SK-N-SH (cell line): Measurements from ENCODE around the gene RND2. TPM values are rescaled to one million over a fixed set of nuclear protein-coding genes. Genes with fewer than 3 reads are reported as not detected.
A peak's percentile ranks its signal among the peaks of the same experiment; 100 is the strongest.

ENCODE experiments used
- CTCF ChIA-PET: fragments of 300-600, 350-600 bp; formaldehyde crosslinking; extraction: SDS; loops from one replicate; lab custom pipeline; 2021; lab: Yijun Ruan, JAX
- POLR2A ChIA-PET: fragments of 350-600 bp; sonication (Branson Sonifier 250); formaldehyde crosslinking; extraction: SDS; loops from one replicate; lab custom pipeline; 2020; ENCODE audit warnings: antibody characterized with exemption, inconsistent platforms; lab: Yijun Ruan, JAX
- DNase-seq: peaks from one replicate; pipeline ENCODE4 v3.0.0; 2012
- H2AFZ ChIP-seq: fragments of 200-600 bp; sonication (generic); 2 replicates; pipeline ENCODE4 v1.8.1; 2016; ENCODE audit warnings: antibody characterized with exemption, mild to moderate bottlenecking, low read depth
- H3F3A ChIP-seq: fragments of 200-600 bp; sonication (generic); replicated peaks from 2 replicates; pipeline ENCODE3; 2016; ENCODE audit warnings: antibody characterized with exemption, mild to moderate bottlenecking; ENCODE audit not compliant: insufficient read depth
- H3K27ac ChIP-seq, 2 experiments: fragments of 200-500 bp in 1 of 2; fragments of 200-600 bp in 1 of 2; sonication (Bioruptor generic) in 1 of 2; sonication (generic), shearing (Covaris generic) in 1 of 2; 2 replicates each; pipeline versions ENCODE4 v1.5.1 to v1.6.1; 2014 to 2016; ENCODE audit warnings: low read depth in 2 of 2, inconsistent platforms in 1 of 2, low read length in 1 of 2, mild to moderate bottlenecking in 1 of 2, mixed read lengths in 1 of 2
- H3K27me3 ChIP-seq: fragments of 200-600 bp; sonication (generic), shearing (Covaris generic); 2 replicates; pipeline ENCODE4 v1.6.1; 2016; ENCODE audit warnings: mixed run types; ENCODE audit not compliant: insufficient read depth
- H3K36me3 ChIP-seq, 2 experiments: fragments of 200-500 bp in 1 of 2; fragments of 200-600 bp in 1 of 2; sonication (Bioruptor generic) in 1 of 2; sonication (generic) in 1 of 2; replicated peaks in 1 of 2; 2 replicates each; pipeline versions ENCODE3 to v1.5.1; 2014 to 2016; ENCODE audit warnings: low read length in 1 of 2, mild to moderate bottlenecking in 1 of 2; ENCODE audit not compliant: insufficient read depth in 2 of 2, control insufficient read depth in 1 of 2
- H3K4me1 ChIP-seq, 2 experiments: fragments of 200-500 bp in 1 of 2; fragments of 200-600 bp in 1 of 2; sonication (Bioruptor generic) in 1 of 2; sonication (generic), shearing (Covaris generic) in 1 of 2; 2 replicates each; pipeline versions ENCODE4 v1.5.1 to v1.6.1; 2014 to 2016; ENCODE audit warnings: low read depth in 1 of 2, low read length in 1 of 2, mixed run types in 1 of 2; ENCODE audit not compliant: insufficient read depth in 2 of 2, control insufficient read depth in 1 of 2
- H3K4me2 ChIP-seq: fragments of 200-600 bp; sonication (generic), shearing (Covaris generic); 2 replicates; pipeline ENCODE4 v1.6.1; 2017; ENCODE audit warnings: mixed run types
- H3K4me3 ChIP-seq, 2 experiments: fragments of 200-500 bp in 1 of 2; fragments of 200-600 bp in 1 of 2; sonication (Bioruptor generic) in 1 of 2; sonication (generic), shearing (Covaris generic) in 1 of 2; 2 replicates each; pipeline versions ENCODE4 v1.5.1 to v1.8.1; 2014 to 2016; ENCODE audit warnings: low read depth in 2 of 2, inconsistent platforms in 1 of 2, low read length in 1 of 2, mild to moderate bottlenecking in 1 of 2, mixed read lengths in 1 of 2, moderate library complexity in 1 of 2
- H3K79me2 ChIP-seq: fragments of 200-600 bp; sonication (generic); 2 replicates; pipeline ENCODE4 v1.8.1; 2017; ENCODE audit warnings: mild to moderate bottlenecking; ENCODE audit not compliant: insufficient read depth
- H3K9ac ChIP-seq: fragments of 200-600 bp; sonication (generic); 2 replicates; pipeline ENCODE4 v1.6.1; 2017; ENCODE audit warnings: mixed run types
- H3K9me2 ChIP-seq: fragments of 200-600 bp; sonication (generic); 2 replicates; pipeline ENCODE4 v1.6.1; 2017; ENCODE audit warnings: mixed run types
- H3K9me3 ChIP-seq: fragments of 200-600 bp; sonication (generic); 2 replicates; pipeline ENCODE4 v1.6.1; 2017; ENCODE audit warnings: mixed run types, mild to moderate bottlenecking, moderate library complexity
- H4K20me1 ChIP-seq: fragments of 200-600 bp; sonication (generic); 2 replicates; pipeline ENCODE4 v1.6.1; 2017; ENCODE audit warnings: mild to moderate bottlenecking, mixed run types; ENCODE audit not compliant: insufficient read depth
- ELF1 ChIP-seq: IDR thresholded peaks from 2 replicates; pipeline ENCODE4 v1.4.0; 2012
- EP300 ChIP-seq, 2 experiments: IDR thresholded peaks; 2 replicates each; pipeline versions ENCODE4 v1.4.0 to v1.6.1; 2012; ENCODE audit warnings: borderline replicate concordance in 1 of 2, low read depth in 1 of 2, low read length in 1 of 2
- EZH2phosphoT487 ChIP-seq: fragments of 200-600 bp; sonication (generic); IDR thresholded peaks from 2 replicates; pipeline ENCODE4 v1.6.1; 2017; ENCODE audit warnings: low read depth, mixed run types, mild to moderate bottlenecking, antibody characterized with exemption, moderate library complexity, borderline replicate concordance
- FOSL2 ChIP-seq: IDR thresholded peaks from 2 replicates; pipeline ENCODE4 v1.4.0; 2012; ENCODE audit warnings: low read depth, mild to moderate bottlenecking, moderate library complexity, borderline replicate concordance
- GABPA ChIP-seq: IDR thresholded peaks from 2 replicates; pipeline ENCODE4 v1.4.0; 2012; ENCODE audit warnings: low read depth, mild to moderate bottlenecking
- JUND ChIP-seq: IDR thresholded peaks from 2 replicates; pipeline ENCODE4 v1.4.0; 2012
- MAX ChIP-seq: IDR thresholded peaks from 2 replicates; pipeline ENCODE4 v1.4.0; 2012; ENCODE audit warnings: low read depth
- MEF2A ChIP-seq: IDR thresholded peaks from 2 replicates; pipeline ENCODE4 v1.4.0; 2012; ENCODE audit warnings: low read depth, borderline replicate concordance
- MXI1 ChIP-seq: IDR thresholded peaks from 2 replicates; pipeline ENCODE4 v1.6.1; 2012; ENCODE audit warnings: mild to moderate bottlenecking, low read depth, low read length, improper control_type of control experiment
- PBX3 ChIP-seq: IDR thresholded peaks from 2 replicates; pipeline ENCODE4; 2012
- RCOR1 ChIP-seq: fragments of 150-350 bp; IDR thresholded peaks from 2 replicates; pipeline ENCODE4 v1.6.1; 2017; ENCODE audit warnings: antibody characterized with exemption, low read length
- REST ChIP-seq: IDR thresholded peaks from 2 replicates; pipeline ENCODE4 v1.6.1; 2012; ENCODE audit warnings: mild to moderate bottlenecking, low read depth, low read length, moderate library complexity
- RFX5 ChIP-seq: IDR thresholded peaks from 2 replicates; pipeline ENCODE4 v1.6.1; 2012; ENCODE audit warnings: mild to moderate bottlenecking, improper control_type of control experiment, low read length
- TAF1 ChIP-seq: IDR thresholded peaks from 2 replicates; pipeline ENCODE4 v1.6.1; 2012; ENCODE audit warnings: low read depth, mild to moderate bottlenecking, low read length, moderate library complexity, borderline replicate concordance
- TEAD4 ChIP-seq: IDR thresholded peaks from 2 replicates; pipeline ENCODE4 v1.4.0; 2012; ENCODE audit warnings: mild to moderate bottlenecking, borderline replicate concordance; ENCODE audit not compliant: insufficient read depth
- WGBS: methylation state at CpG from one replicate; pipeline ENCODE4 v1.1.6; 2017; ENCODE audit warnings: low lambda C conversion rate; 5-methylcytosine and 5-hydroxymethylcytosine counted together
- polyA plus RNA-seq, 3 experiments: library from polyadenylated mRNA; depleted of rRNA; stranded (reverse); fragments of >200 nt; gene quantifications; 2 replicates each; pipeline ENCODE4 v1.2.3, GENCODE V29; 2012

RND2 gene
- polyA plus RNA-seq, 1 of the 3 experiments (the other 2 are of a cell fraction): 8.9 TPM

GRCh38 chr17:42989141-42989540, 35.9 kb upstream of the RND2 start (continued):
- no peak for TF ChIP-seq REST

- Histone ChIP-seq H3K9me2 (no peaks in the 10 kb centered on the region), H4K20me1 (no peaks in the 10 kb centered on the region), H3F3A (peaks cover 21% of the 10 kb centered on the region), H3K27ac (peak overlapping the region in 1 of 2 experiments; percentile 17; a peak in 1 of 4 replicates), H3K79me2 (peaks cover 19% of the 10 kb centered on the region), H3K9ac (no peak overlapping the region), H3K4me1 (peaks cover 0 to 11% of the 10 kb centered on the region in 2 experiments; a peak in 1 of 4 replicates), H2AFZ (no peak overlapping the region), H3K4me2 (no peak overlapping the region), H3K36me3 (peaks cover 64 to 69% of the 10 kb centered on the region in 2 experiments), H3K27me3 (no peaks in the 10 kb centered on the region), H3K4me3 (no peak overlapping the region), H3K9me3 (no peaks in the 10 kb centered on the region)
- CTCF ChIA-PET: no interaction called here
- WGBS: 66% methylated on average over 6 of the region's 6 CpGs
- no peak for DNase-seq
- POLR2A ChIA-PET: no interaction called here
- TF ChIP-seq TAF1 (no peak), FOSL2 (peak; percentile 15; the same call in 1 of the 2 replicates)
Measured at GRCh38 chr17:42989726-42990652, 35.0 kb upstream of the RND2 start.

GRCh38 chr17:42991471-42991870, 33.6 kb upstream of the RND2 start:
- no peaks in the 10 kb centered on the region for H3K27me3 ChIP-seq
- no peak for TF ChIP-seq TEAD4
- TF ChIP-seq EP300 (IDR thresholded peaks at IDR 0.05; ENCODE audit: borderline replicate concordance in 1 of 2, low read depth in 1 of 2, low read length in 1 of 2): no peak
- no peak for TF ChIP-seq PBX3
- no peak for TF ChIP-seq RFX5
- no peak for TF ChIP-seq JUND
- TF ChIP-seq EZH2phosphoT487: no peak
- TF ChIP-seq REST: no peak
- no peak for TF ChIP-seq FOSL2
- TF ChIP-seq RCOR1: no peak
- no peak for TF ChIP-seq MEF2A
- TF ChIP-seq MXI1: no peak
- TF ChIP-seq GABPA: no peak
- no peak for TF ChIP-seq MAX
- no peak for TF ChIP-seq ELF1
- no peaks in the 10 kb centered on the region for H3K9me3 ChIP-seq
- H3K4me2 ChIP-seq: no peak overlapping the region
- no peak overlapping the region for H3K4me3 ChIP-seq
- H3K9ac ChIP-seq: no peak overlapping the region
- no peaks in the 10 kb centered on the region for H3K9me2 ChIP-seq
- WGBS: 87% methylated on average over 3 of the region's 6 CpGs
- H4K20me1 ChIP-seq: no peaks in the 10 kb centered on the region
- H3K4me1 ChIP-seq: peaks cover 0 to 11% of the 10 kb centered on the region in 2 experiments; a peak in 1 of 4 replicates
- H3K27ac ChIP-seq: no peak overlapping the region
- CTCF ChIA-PET: interaction anchor here (0.7 kb wide), 1 partner anchor 202 kb away, joined by 3 read pairs; no protein-coding TSS in a partner anchor
- POLR2A ChIA-PET: no interaction called here
- peaks cover 4% of the 10 kb centered on the region; the same call in 1 of the 2 replicates for H3K79me2 ChIP-seq
- peaks cover 56 to 60% of the 10 kb centered on the region in 2 experiments for H3K36me3 ChIP-seq
- DNase-seq: no peak
- no peak overlapping the region for H2AFZ ChIP-seq
- H3F3A ChIP-seq: peaks cover 25% of the 10 kb centered on the region
